ENCODE results near the gene SLC6A17.

DNA sequence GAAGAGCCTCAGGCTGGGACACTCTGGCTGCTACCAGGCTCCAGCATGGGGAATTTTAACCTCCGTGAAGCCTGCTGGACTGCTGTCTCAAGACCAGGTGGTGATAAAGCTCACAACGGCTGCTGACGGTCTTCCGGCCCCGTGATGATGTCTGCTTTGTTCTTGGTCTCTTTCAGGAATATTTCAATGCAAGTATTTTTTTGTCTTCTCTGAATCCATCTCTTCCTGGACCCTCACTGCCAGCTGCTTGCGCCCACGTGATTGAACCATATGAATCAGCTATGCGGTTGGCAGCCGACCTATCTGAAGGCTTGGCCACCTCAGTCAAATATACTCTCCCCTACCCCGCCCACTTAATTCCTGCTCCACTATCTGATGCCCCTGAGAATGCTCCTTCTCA lies 14.6 kb upstream of the SLC6A17 start:
- TF ChIP-seq, protein P1, sequence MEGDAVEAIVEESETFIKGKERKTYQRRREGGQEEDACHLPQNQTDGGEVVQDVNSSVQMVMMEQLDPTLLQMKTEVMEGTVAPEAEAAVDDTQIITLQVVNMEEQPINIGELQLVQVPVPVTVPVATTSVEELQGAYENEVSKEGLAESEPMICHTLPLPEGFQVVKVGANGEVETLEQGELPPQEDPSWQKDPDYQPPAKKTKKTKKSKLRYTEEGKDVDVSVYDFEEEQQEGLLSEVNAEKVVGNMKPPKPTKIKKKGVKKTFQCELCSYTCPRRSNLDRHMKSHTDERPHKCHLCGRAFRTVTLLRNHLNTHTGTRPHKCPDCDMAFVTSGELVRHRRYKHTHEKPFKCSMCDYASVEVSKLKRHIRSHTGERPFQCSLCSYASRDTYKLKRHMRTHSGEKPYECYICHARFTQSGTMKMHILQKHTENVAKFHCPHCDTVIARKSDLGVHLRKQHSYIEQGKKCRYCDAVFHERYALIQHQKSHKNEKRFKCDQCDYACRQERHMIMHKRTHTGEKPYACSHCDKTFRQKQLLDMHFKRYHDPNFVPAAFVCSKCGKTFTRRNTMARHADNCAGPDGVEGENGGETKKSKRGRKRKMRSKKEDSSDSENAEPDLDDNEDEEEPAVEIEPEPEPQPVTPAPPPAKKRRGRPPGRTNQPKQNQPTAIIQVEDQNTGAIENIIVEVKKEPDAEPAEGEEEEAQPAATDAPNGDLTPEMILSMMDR (IDR thresholded peaks at IDR 0.05): no peak
- no peak for TF ChIP-seq POLR2A (IDR thresholded peaks at IDR 0.05)

Measured in adrenal gland (tissue), 5 donors.